GM12892 (cell line): ENCODE measurements around the gene SMURF2.
"Not testable (repeated sequence)": the region's sequence is repeated elsewhere in the genome, so short reads cannot be mapped to it uniquely, and the experiment has no call there.

Experiments used
- DNase-seq: peaks from one replicate; pipeline ENCODE4 v3.0.0; 2011; ENCODE audit not compliant: insufficient read length
- FAIRE-seq: peaks from 2 replicates; lab custom pipeline; 2011; peaks lifted over from hg19 to GRCh38; lab: Jason Lieb, UNC
- POLR2A ChIP-seq: IDR thresholded peaks from 2 replicates; pipeline ENCODE4 v1.6.1; 2011; ENCODE audit warnings: low read depth, low read length, control low read depth
- POLR2AphosphoS5 ChIP-seq: IDR thresholded peaks from 2 replicates; pipeline ENCODE4 v1.6.1; 2011; ENCODE audit warnings: low read depth, low read length, control low read depth
- TAF1 ChIP-seq: IDR thresholded peaks from 2 replicates; pipeline ENCODE4 v1.6.1; 2011; ENCODE audit warnings: low read depth, mild to moderate bottlenecking, control low read depth, low read length, borderline replicate concordance

The SMURF2 gene

GRCh38 chr17:64622931-64623654 lies 39.0 kb downstream of the SMURF2 start:
- DNase-seq (no peak), FAIRE-seq (no peak)
- TF ChIP-seq TAF1 (no peak), POLR2AphosphoS5 (no peak), POLR2A (no peak)

DNA sequence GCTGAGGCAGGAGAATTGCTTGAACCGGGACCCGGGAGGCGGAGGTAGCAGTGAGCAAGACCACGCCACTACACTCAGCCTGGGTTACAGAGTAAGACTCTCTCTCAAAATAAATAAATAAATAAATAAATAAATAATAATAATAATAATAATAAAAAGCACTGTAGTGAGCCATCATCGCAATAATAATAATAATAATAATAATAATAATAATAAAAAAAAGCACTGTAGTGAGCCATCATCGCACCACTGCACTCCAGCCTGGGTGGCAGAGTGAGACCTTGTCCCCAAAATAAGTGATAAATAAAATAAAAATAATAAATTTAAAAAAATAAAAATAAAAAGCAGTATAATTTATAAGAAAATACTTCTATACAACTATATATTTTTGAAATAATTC lies 40.3 kb downstream of the SMURF2 start:
- DNase-seq (no peak), FAIRE-seq (no peak)
- TF ChIP-seq POLR2AphosphoS5: no peak
- TF ChIP-seq TAF1: no peak
- TF ChIP-seq POLR2A: no peak

DNA sequence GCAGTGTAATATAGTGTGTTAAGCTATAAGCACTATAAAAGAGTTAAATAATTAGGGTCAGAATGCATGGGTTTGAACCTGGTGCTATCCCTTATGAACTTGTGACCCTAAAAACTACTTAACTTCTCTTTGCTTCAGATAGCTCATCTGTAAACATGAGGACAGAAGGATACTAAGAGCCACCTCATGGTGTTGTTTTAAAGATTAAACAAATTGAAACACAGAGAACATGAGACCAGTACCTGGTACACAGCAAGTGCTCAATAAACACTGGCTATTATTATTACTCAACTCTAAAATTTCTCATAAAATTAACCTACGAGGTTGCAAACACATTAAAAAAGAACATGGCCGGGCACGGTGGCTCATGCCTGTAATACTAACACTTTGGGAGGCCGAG lies 43.3 kb downstream of the SMURF2 start:
- FAIRE-seq (no peak), DNase-seq (no peak)
- no peak for TF ChIP-seq POLR2AphosphoS5
- no peak for TF ChIP-seq TAF1
- no peak for TF ChIP-seq POLR2A

DNA sequence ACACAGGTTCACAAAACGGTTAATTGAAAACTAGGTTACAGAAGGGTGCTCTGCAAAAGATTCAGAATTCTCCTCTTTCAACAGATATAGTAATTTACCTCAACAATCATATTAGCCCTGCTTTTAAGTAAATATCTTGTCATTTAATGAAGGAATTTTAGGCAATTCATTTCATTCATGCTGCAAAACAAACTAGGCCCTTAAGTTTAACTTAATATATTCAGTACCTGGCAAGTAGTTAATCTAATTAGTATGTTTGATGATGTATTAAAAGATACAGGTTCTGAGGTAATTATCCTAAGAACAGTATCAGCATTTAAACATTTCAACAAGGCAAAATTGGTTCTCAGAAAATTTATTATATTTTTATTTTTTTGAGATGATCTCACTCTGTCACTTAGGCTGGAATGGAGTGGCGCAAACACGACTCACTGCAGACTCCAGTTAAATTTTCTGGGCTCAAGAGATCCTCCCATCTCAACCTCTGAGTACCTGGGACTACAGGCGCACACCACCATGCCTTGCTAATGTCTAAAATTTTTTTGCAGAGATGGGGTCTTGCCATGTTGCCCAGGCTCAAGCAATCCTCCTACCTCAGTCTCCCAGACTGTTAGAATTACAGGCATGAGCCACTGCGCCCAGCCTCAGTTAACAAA lies 44.9 kb downstream of the SMURF2 start:
- no peak for DNase-seq
- no peak for FAIRE-seq
- no peak for TF ChIP-seq POLR2A
- no peak for TF ChIP-seq POLR2AphosphoS5
- no peak for TF ChIP-seq TAF1

GRCh38 chr17:64615028-64615677 lies 47.0 kb downstream of the SMURF2 start:
- no peak for TF ChIP-seq POLR2A
- no peak for TF ChIP-seq POLR2AphosphoS5
- TF ChIP-seq TAF1: no peak
- no peak for FAIRE-seq
- no peak for DNase-seq

DNA sequence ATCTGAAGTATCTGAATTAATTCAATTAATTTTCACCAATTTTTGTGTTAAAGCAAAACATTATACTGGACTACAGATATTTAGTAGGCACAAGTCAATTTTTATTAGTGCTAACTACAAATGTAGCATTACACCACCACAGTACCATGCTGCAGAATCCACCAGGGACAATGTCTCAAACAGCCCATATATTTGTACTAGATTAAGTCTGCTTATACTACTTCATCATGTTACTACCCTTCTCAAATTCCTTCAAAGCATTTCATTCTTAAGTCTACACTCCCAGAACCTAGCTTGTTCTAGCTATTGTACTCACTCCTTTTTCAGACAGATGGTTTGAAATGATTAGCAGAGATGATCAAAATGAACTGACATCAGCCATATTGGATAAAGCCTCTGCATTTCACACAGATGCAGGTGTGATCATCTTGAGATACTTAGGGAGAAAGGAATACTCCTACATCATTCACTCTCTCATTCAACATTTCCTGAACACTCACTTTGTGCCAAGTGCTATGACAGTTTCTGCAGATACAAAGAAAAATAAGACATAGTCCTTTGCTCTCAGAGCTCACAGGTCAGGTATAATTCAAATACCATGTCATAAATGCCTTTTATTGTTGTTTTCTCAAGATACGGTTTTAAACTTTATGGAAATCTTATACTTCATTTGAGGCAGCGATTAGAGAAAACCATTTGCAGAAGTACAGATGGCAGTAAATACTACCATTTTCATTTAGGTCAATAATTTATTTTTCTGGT lies 47.7 kb downstream of the SMURF2 start:
- FAIRE-seq: no peak
- TF ChIP-seq TAF1: no peak
- TF ChIP-seq POLR2AphosphoS5: no peak
- TF ChIP-seq POLR2A: no peak
- DNase-seq: no peak

GRCh38 chr17:64611369-64611768 lies 50.7 kb downstream of the SMURF2 start:
- no peak for TF ChIP-seq TAF1
- no peak for TF ChIP-seq POLR2AphosphoS5
- no peak for TF ChIP-seq POLR2A
- FAIRE-seq: no peak
- DNase-seq: no peak

DNA sequence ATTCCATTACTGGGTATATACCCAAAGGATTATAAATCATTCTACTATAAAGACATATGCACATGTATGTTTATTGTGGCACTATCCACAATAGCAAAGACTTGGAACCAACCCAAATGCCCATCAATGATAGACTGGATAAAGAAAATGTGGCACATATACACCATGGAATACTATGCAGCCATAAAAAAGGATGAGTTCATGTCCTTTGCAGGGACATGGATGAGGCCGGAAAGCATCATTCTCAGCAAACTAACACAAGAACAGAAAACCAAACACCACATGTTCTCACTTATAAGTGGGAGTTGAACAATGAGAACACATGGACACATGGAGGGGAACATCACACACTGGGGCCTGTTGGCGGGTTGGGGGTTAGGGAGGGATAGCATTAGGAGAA lies 51.9 kb downstream of the SMURF2 start:
- not testable (repeated sequence) for FAIRE-seq, DNase-seq

GRCh38 chr17:64608571-64608981 lies 53.5 kb downstream of the SMURF2 start:
- no peak for FAIRE-seq

DNA sequence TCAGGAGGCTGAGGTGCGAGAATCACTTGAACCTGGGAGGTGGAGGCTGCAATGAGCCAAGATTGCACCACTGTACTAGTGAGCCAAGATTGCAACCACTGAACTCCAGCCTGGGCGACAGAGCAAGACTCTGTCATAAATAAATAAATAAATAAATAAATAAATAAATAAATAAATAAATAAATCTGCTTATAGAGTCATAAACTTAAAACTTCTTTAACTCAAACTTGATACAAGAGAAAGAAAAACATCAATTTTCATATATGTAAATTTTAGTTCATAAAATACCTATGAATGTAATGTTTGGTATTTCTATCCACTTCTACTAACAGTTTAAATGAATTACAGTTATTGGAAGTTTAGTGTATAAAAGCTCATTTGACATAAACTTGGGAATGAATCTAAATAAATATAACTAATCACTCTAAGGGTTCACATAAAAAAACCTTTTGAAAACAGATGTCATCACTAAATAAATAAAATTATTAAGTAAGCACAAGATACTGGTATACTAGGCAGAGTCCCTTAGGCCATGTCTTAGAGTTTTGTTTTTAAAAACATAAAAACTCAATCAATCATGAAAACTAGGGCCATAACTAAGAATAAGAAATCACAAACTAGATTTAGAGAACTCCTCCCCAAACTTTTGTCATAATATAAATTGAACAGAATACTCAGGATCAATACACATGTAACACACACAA lies 54.1 kb downstream of the SMURF2 start:
- FAIRE-seq (no peak), DNase-seq (no peak)
- no peak for TF ChIP-seq POLR2AphosphoS5
- TF ChIP-seq POLR2A: no peak

More at GRCh38 chr17:64608571-64608981, 53.5 kb downstream of the SMURF2 start:
- no peak for DNase-seq
- TF ChIP-seq TAF1 (no peak), POLR2A (no peak), POLR2AphosphoS5 (no peak)

DNA sequence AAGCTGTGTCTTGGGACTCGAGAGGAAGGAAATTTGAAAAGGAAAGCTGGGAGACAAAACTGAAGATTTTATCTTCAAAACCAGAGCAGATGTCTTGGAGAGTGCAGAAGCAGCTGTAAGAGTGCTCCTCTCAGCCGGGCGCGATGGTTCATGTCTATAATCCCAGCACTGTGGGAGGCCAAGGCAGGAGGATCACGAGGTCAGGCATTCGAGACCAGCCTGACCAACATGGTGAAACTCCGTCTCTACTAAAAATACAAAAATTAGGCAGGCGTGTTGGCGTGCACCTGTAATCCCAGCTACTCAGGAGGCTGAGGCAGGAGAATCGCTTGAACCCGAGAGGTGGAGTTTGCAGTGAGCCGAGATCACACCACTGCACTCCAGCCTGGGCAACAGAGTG lies 57.6 kb downstream of the SMURF2 start:
- FAIRE-seq, DNase-seq: not testable (repeated sequence)
